Measurements from ENCODE around the gene ZC2HC1B. TPM values are rescaled to one million over a fixed set of nuclear protein-coding genes. Genes with fewer than 3 reads are reported as not detected.

Gene ZC2HC1B
- total RNA-seq, 2 experiments from 2014 or later = not detected

DNA sequence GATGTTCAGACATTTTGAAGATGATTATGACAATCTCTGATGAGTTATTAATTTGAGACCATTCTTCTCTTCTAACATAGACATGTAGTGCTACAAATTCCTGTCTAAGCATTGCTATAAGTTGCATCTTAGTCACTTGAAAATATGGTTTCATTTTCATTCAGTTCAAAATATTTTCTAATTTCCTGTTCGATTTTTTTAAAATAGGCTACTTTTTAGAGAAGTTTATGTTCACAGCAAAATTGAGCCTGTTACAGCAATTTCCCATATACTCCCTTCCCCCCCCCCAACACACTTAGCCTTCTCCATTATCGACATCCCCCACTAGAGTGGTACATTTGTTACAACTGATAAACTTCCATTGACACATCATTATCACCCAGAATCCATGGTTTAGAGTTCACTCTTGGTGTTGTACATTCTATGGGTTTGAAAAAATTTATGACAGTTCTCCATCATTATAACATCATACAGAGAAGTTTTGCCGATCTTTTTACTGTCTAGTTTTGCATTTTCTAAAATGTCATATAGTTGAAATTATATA lies 112.6 kb downstream of the ZC2HC1B start:
- Histone ChIP-seq H3K4me1 (ENCODE audit: insufficient read depth, low read length) (no peaks in the 10 kb centered on the region), H3K4me3 (ENCODE audit: low read length) (no peak overlapping the region), H3K27me3 (ENCODE audit: control insufficient read depth in 1 of 2, insufficient read depth in 2 of 2, low read length in 2 of 2) (no peaks in the 10 kb centered on the region), H3K9me3 (ENCODE audit: control insufficient read depth in 1 of 2, insufficient read depth in 1 of 2, low read length in 2 of 2) (no peaks in the 10 kb centered on the region), H3K27ac (ENCODE audit: low read depth in 1 of 2, low read length in 2 of 2) (no peak overlapping the region), H3K36me3 (ENCODE audit: insufficient read depth, low read length) (no peaks in the 10 kb centered on the region)
- ChIA-PET POLR2A (no interaction called here), CTCF (interaction anchor here (0.7 kb wide), 1 partner anchor 291 kb away, joined by 3 read pairs; no protein-coding TSS in a partner anchor)
- TF ChIP-seq, protein P1, sequence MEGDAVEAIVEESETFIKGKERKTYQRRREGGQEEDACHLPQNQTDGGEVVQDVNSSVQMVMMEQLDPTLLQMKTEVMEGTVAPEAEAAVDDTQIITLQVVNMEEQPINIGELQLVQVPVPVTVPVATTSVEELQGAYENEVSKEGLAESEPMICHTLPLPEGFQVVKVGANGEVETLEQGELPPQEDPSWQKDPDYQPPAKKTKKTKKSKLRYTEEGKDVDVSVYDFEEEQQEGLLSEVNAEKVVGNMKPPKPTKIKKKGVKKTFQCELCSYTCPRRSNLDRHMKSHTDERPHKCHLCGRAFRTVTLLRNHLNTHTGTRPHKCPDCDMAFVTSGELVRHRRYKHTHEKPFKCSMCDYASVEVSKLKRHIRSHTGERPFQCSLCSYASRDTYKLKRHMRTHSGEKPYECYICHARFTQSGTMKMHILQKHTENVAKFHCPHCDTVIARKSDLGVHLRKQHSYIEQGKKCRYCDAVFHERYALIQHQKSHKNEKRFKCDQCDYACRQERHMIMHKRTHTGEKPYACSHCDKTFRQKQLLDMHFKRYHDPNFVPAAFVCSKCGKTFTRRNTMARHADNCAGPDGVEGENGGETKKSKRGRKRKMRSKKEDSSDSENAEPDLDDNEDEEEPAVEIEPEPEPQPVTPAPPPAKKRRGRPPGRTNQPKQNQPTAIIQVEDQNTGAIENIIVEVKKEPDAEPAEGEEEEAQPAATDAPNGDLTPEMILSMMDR (IDR thresholded peaks at IDR 0.05) = no peak
- Mint-ChIP-seq H3K27ac (no peak overlapping the region), H3K4me3 (no peak overlapping the region), H3K4me1 (ENCODE audit: low read depth) (no peaks in the 10 kb centered on the region), H3K27me3 (no peaks in the 10 kb centered on the region), H3K9me3 (no peaks in the 10 kb centered on the region), H3K36me3 (ENCODE audit: low read depth) (no peaks in the 10 kb centered on the region)
- no peak for DNase-seq
- intact Hi-C loops (cut with DNase I, micrococcal nuclease) = no loop called here
- ATAC-seq (ENCODE audit: poor library complexity) = no peak

DNA sequence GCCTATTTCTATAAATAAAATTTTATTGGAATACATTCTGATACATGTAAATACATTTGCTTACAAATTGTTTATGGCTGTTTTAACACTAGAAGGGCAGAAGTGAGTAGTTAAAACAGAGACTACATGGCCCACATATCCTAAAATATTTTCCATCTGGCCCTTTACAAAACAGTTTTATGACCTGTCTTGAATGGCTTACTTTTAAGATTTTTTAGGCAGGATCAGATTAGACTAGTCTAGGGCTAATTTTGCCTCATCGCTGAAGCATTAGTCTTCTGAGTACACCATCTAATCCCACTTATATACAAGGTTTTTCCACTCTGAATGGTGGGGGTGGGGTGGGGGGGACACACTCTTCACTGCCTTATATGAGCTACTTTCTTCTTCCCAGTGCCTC lies 116.6 kb downstream of the ZC2HC1B start:
- Histone ChIP-seq H3K27ac (ENCODE audit: low read depth in 1 of 2, low read length in 2 of 2) (no peak overlapping the region), H3K9me3 (ENCODE audit: control insufficient read depth in 1 of 2, insufficient read depth in 1 of 2, low read length in 2 of 2) (no peaks in the 10 kb centered on the region), H3K4me1 (ENCODE audit: insufficient read depth, low read length) (no peaks in the 10 kb centered on the region), H3K27me3 (ENCODE audit: control insufficient read depth in 1 of 2, insufficient read depth in 2 of 2, low read length in 2 of 2) (no peaks in the 10 kb centered on the region), H3K36me3 (ENCODE audit: insufficient read depth, low read length) (no peaks in the 10 kb centered on the region), H3K4me3 (ENCODE audit: low read length) (no peak overlapping the region)
- no peak for DNase-seq
- H3K36me3 Mint-ChIP-seq (ENCODE audit: low read depth) = no peaks in the 10 kb centered on the region
- no peaks in the 10 kb centered on the region for H3K27me3 Mint-ChIP-seq
- H3K4me1 Mint-ChIP-seq (ENCODE audit: low read depth) = no peaks in the 10 kb centered on the region
- ChIA-PET CTCF (no interaction called here), POLR2A (no interaction called here)
- intact Hi-C loops (cut with DNase I, micrococcal nuclease) = no loop called here
- TF ChIP-seq, protein P1 (IDR thresholded peaks at IDR 0.05) = no peak
- H3K4me3 Mint-ChIP-seq = no peak overlapping the region
- H3K27ac Mint-ChIP-seq = no peak overlapping the region
- ATAC-seq (ENCODE audit: poor library complexity) = no peak
- no peaks in the 10 kb centered on the region for H3K9me3 Mint-ChIP-seq

DNA sequence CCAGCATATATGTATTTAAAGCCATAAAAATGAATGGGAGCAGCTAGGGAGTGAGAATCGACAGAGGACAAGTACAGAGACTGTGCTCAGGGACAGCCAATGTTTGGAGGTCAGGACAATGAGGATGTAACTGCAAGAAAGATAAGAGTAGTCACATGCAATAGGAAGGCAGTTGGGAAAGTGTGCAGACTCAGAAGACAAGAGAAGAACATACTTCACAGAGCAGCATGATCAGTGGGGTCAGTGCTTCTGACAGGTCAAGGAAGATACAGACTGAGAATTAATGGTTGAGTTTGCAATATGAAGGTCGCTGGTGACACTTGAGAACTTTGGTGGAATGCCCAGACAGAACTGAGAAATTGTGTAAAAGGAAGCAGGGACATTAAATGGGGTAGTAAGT lies 118.7 kb downstream of the ZC2HC1B start:
- H3K27me3 Mint-ChIP-seq = no peaks in the 10 kb centered on the region
- TF ChIP-seq, protein P1 (IDR thresholded peaks at IDR 0.05) = no peak
- H3K27ac ChIP-seq (ENCODE audit: low read depth in 1 of 2, low read length in 2 of 2) = no peak overlapping the region
- H3K9me3 Mint-ChIP-seq = no peaks in the 10 kb centered on the region
- CTCF ChIA-PET = no interaction called here
- no peaks in the 10 kb centered on the region for H3K36me3 Mint-ChIP-seq (ENCODE audit: low read depth)
- H3K36me3 ChIP-seq (ENCODE audit: insufficient read depth, low read length) = no peaks in the 10 kb centered on the region
- POLR2A ChIA-PET = no interaction called here
- ATAC-seq (ENCODE audit: poor library complexity) = no peak
- H3K9me3 ChIP-seq (ENCODE audit: control insufficient read depth in 1 of 2, insufficient read depth in 1 of 2, low read length in 2 of 2) = no peaks in the 10 kb centered on the region
- H3K4me3 ChIP-seq (ENCODE audit: low read length) = no peak overlapping the region
- no peak for DNase-seq
- H3K4me1 ChIP-seq (ENCODE audit: insufficient read depth, low read length) = no peaks in the 10 kb centered on the region
- H3K27ac Mint-ChIP-seq = no peak overlapping the region
- H3K4me1 Mint-ChIP-seq (ENCODE audit: low read depth) = no peaks in the 10 kb centered on the region
- H3K27me3 ChIP-seq (ENCODE audit: control insufficient read depth in 1 of 2, insufficient read depth in 2 of 2, low read length in 2 of 2) = no peaks in the 10 kb centered on the region
- no peak overlapping the region for H3K4me3 Mint-ChIP-seq
- intact Hi-C loops (cut with DNase I, micrococcal nuclease) = no loop called here
